ENCODE data around the gene MCAM. TPM values are rescaled to one million over a fixed set of nuclear protein-coding genes. Genes with fewer than 3 reads are reported as not detected.

MCAM gene
- total and polyA plus RNA-seq, 2 of the 8 experiments (the other 6 are each of a cell fraction or from before 2014, with no cell fraction given): 22.4 to 32.2 TPM

- no peak for FAIRE-seq
- TF ChIP-seq CBX5 (IDR thresholded peaks at IDR 0.05; ENCODE audit: low read depth, low read length): no peak
- no peak for TF ChIP-seq POU5F1 (IDR thresholded peaks at IDR 0.05; ENCODE audit: low read depth, low read length)
- no peak for TF ChIP-seq SIN3A (conservative IDR thresholded peaks at IDR 0.05 in 1 of 2, IDR thresholded peaks at IDR 0.05 in 1 of 2; ENCODE audit: low read depth in 1 of 2, low read length in 2 of 2)
- TF ChIP-seq POLR2AphosphoS5 (IDR thresholded peaks at IDR 0.05; ENCODE audit: low read depth, low read length): no peak
- no peak for TF ChIP-seq HDAC2 (IDR thresholded peaks at IDR 0.05; ENCODE audit: borderline replicate concordance in 1 of 2, low read depth in 2 of 2, low read length in 2 of 2)
- TF ChIP-seq RXRA (IDR thresholded peaks at IDR 0.05; ENCODE audit: insufficient read depth, low read depth, low read length): no peak
- no peak for TF ChIP-seq ZNF274 (IDR thresholded peaks at IDR 0.05; ENCODE audit: borderline replicate concordance, extremely low read depth, low read length)
- no peak for TF ChIP-seq SIRT6 (IDR thresholded peaks at IDR 0.05; ENCODE audit: low read length)
- TF ChIP-seq KDM1A (IDR thresholded peaks at IDR 0.05; ENCODE audit: borderline replicate concordance, low read length): no peak
- no peak for TF ChIP-seq FOSL1 (IDR thresholded peaks at IDR 0.05; ENCODE audit: insufficient read depth, low read depth, low read length)
- TF ChIP-seq SAP30 (IDR thresholded peaks at IDR 0.05; ENCODE audit: insufficient read depth, insufficient replicate concordance, low read length): no peak
- no peak for TF ChIP-seq JUN (IDR thresholded peaks at IDR 0.05; ENCODE audit: low read depth, low read length)
Observed at GRCh38 chr11:119285431-119285830, 31.5 kb downstream of the MCAM start.

More at GRCh38 chr11:119285431-119285830, 31.5 kb downstream of the MCAM start:
- no peak overlapping the region for H3K4me2 ChIP-seq (ENCODE audit: insufficient read depth in 1 of 2, low read depth in 2 of 2, low read length in 2 of 2)
- no peak overlapping the region for H3K4me3 ChIP-seq (ENCODE audit: extremely low read depth in 1 of 4, insufficient read depth in 2 of 4, low read depth in 3 of 4, low read length in 4 of 4)
- ChIA-PET CTCF (ENCODE audit: partially characterized antibody) (interaction anchor here (1.3 to 2.8 kb wide), 8 partner anchors 14 to 137 kb away, joined by 3 to 12 read pairs (median 4); partner anchors contain the start of gene ABCG4), POLR2A (ENCODE audit: partially characterized antibody) (interaction anchor here (1.5 kb wide), 1 partner anchor 30 kb away, joined by 4 read pairs; no protein-coding TSS in a partner anchor)
- DNase-seq (ENCODE audit: low read depth in 1 of 2, low spot score in 2 of 2): no peak
- no peak overlapping the region for H4K8ac ChIP-seq (ENCODE audit: extremely low read depth, insufficient read depth, low read length)
- no peak overlapping the region for H3K23ac ChIP-seq (ENCODE audit: insufficient read length)
- no peak overlapping the region for H2BK20ac ChIP-seq (ENCODE audit: low read length)
- no peak overlapping the region for H4K91ac ChIP-seq (replicated peaks; ENCODE audit: insufficient read length, low read length)
- no peaks in the 10 kb centered on the region for H3K9me3 ChIP-seq (ENCODE audit: insufficient read depth in 2 of 2, low read depth in 1 of 2, low read length in 1 of 2)
- H3K79me2 ChIP-seq (ENCODE audit: control insufficient read depth in 1 of 2, insufficient read depth in 2 of 2, low read length in 2 of 2): no peaks in the 10 kb centered on the region
- no peaks in the 10 kb centered on the region for H3K27me3 ChIP-seq (replicated peaks in 1 of 4; ENCODE audit: control insufficient read depth in 3 of 4, extremely low read depth in 1 of 4, insufficient read depth in 3 of 4, low read length in 3 of 4)
- no peak overlapping the region for H3K18ac ChIP-seq (ENCODE audit: extremely low read depth, low read length)
- no peak overlapping the region for H4K5ac ChIP-seq (ENCODE audit: insufficient read length, low read depth, low read length)
- no peak overlapping the region for H3K56ac ChIP-seq (replicated peaks; ENCODE audit: insufficient read length, low read depth, low read length)
- H4K20me1 ChIP-seq (replicated peaks in 1 of 2; ENCODE audit: control insufficient read depth in 1 of 2, insufficient read depth in 2 of 2, low read length in 2 of 2): peaks cover 0 to 3% of the 10 kb centered on the region in 2 experiments
- H3K14ac ChIP-seq (ENCODE audit: insufficient read length): no peak overlapping the region
- no peaks in the 10 kb centered on the region for H3K4me1 ChIP-seq (replicated peaks in 1 of 4; ENCODE audit: control insufficient read depth in 3 of 4, insufficient read depth in 4 of 4, low read length in 3 of 4)
- H3K27ac ChIP-seq (ENCODE audit: low read depth, low read length): no peak overlapping the region
- no peak overlapping the region for H2AFZ ChIP-seq (ENCODE audit: low read length)
- no peak overlapping the region for H3K4ac ChIP-seq (replicated peaks; ENCODE audit: insufficient read length, low read depth, low read length)
- no peak overlapping the region for H2BK12ac ChIP-seq (ENCODE audit: low read depth, low read length)
- H3K23me2 ChIP-seq (ENCODE audit: low read depth, low read length): peaks cover 2% of the 10 kb centered on the region; the same call in 1 of the 2 replicates
- H2BK120ac ChIP-seq (replicated peaks; ENCODE audit: low read depth, low read length): no peak overlapping the region
- 98% methylated on average over 9 of the region's 9 CpGs; no CpG with 5 or more reads in 1 of the 2 experiments for WGBS, 2 experiments (ENCODE audit: extremely low coverage in 1 of 2, insufficient coverage in 1 of 2, insufficient read length in 1 of 2, insufficient replicate concordance in 2 of 2, low coverage in 1 of 2, low lambda C conversion rate in 2 of 2, missing lambda C conversion rate in 1 of 2)
- peaks cover 3% of the 10 kb centered on the region; the same call in 1 of the 2 replicates for H3K79me1 ChIP-seq (ENCODE audit: low read depth, low read length)
- peaks cover 9 to 49% (median 26%) of the 10 kb centered on the region in 4 experiments for H3K36me3 ChIP-seq (ENCODE audit: control insufficient read depth in 2 of 4, insufficient read depth in 4 of 4, low read length in 3 of 4)
- H2BK5ac ChIP-seq (ENCODE audit: low read depth, low read length): no peak overlapping the region
- no peak overlapping the region for H3K9ac ChIP-seq (replicated peaks in 1 of 4; ENCODE audit: extremely low read depth in 1 of 4, low read depth in 3 of 4, low read length in 3 of 4)
- no peak overlapping the region for H2AK5ac ChIP-seq (ENCODE audit: low read depth, low read length)
- H2BK15ac ChIP-seq (ENCODE audit: low read length): no peak overlapping the region
